Measurements from ENCODE around the gene TCF7L1.
"Not testable (repeated sequence)": the region's sequence is repeated elsewhere in the genome, so short reads cannot be mapped to it uniquely, and the experiment has no call there.

TCF7L1 gene

GRCh38 chr2:85132834-85133637 is at the start of gene TCF7L1:
Gene TCF7L1 (plus strand): TSS chr2:85133392. CDS start chr2:85133685, 293 bp downstream.
- peak in 1 of 3 donors; percentile 6 for DNase-seq (ENCODE audit: low read depth in 3 of 3, low spot score in 1 of 3)

GRCh38 chr2:85085563-85085962 is 47.6 kb upstream of the TCF7L1 start:
- DNase-seq (ENCODE audit: low read depth in 3 of 3, low spot score in 1 of 3) = no peak

- DNase-seq (ENCODE audit: low read depth in 3 of 3, low spot score in 1 of 3) = no peak
Observed at GRCh38 chr2:85087541-85087940, 45.7 kb upstream of the TCF7L1 start.

- DNase-seq (ENCODE audit: low read depth in 3 of 3, low spot score in 1 of 3) = no peak
Observed at GRCh38 chr2:85088921-85089320, 44.3 kb upstream of the TCF7L1 start.

- no peak for DNase-seq (ENCODE audit: low read depth in 3 of 3, low spot score in 1 of 3)
Observed at GRCh38 chr2:85089585-85089984, 43.6 kb upstream of the TCF7L1 start.

GRCh38 chr2:85091838-85092237 is 41.4 kb upstream of the TCF7L1 start:
- DNase-seq (ENCODE audit: low read depth in 3 of 3, low spot score in 1 of 3) = no peak

GRCh38 chr2:85095094-85095493 is 38.1 kb upstream of the TCF7L1 start:
- DNase-seq (ENCODE audit: low read depth in 3 of 3, low spot score in 1 of 3) = no peak

GRCh38 chr2:85096616-85097015 is 36.6 kb upstream of the TCF7L1 start:
- no peak for DNase-seq (ENCODE audit: low read depth in 3 of 3, low spot score in 1 of 3)

- DNase-seq (ENCODE audit: low read depth in 3 of 3, low spot score in 1 of 3) = no peak
Observed at GRCh38 chr2:85104228-85104627, 29.0 kb upstream of the TCF7L1 start.

- no peak for DNase-seq (ENCODE audit: low read depth in 3 of 3, low spot score in 1 of 3)
Observed at GRCh38 chr2:85106489-85107180, 26.6 kb upstream of the TCF7L1 start.

- no peak for DNase-seq (ENCODE audit: low read depth in 3 of 3, low spot score in 1 of 3)
Observed at GRCh38 chr2:85110991-85111560, 22.1 kb upstream of the TCF7L1 start.

- DNase-seq (ENCODE audit: low read depth in 3 of 3, low spot score in 1 of 3) = no peak
Observed at GRCh38 chr2:85111819-85112281, 21.3 kb upstream of the TCF7L1 start.

GRCh38 chr2:85112906-85113625 is 20.1 kb upstream of the TCF7L1 start:
- DNase-seq (ENCODE audit: low read depth in 3 of 3, low spot score in 1 of 3) = no peak

- no peak for DNase-seq (ENCODE audit: low read depth in 3 of 3, low spot score in 1 of 3)
Observed at GRCh38 chr2:85114586-85115330, 18.4 kb upstream of the TCF7L1 start.

GRCh38 chr2:85116207-85116606 is 17.0 kb upstream of the TCF7L1 start:
- no peak for DNase-seq (ENCODE audit: low read depth in 3 of 3, low spot score in 1 of 3)

- DNase-seq (ENCODE audit: low read depth in 3 of 3, low spot score in 1 of 3) = no peak
Observed at GRCh38 chr2:85119900-85120299, 13.3 kb upstream of the TCF7L1 start.

- no peak for DNase-seq (ENCODE audit: low read depth in 3 of 3, low spot score in 1 of 3)
Observed at GRCh38 chr2:85120363-85120762, 12.8 kb upstream of the TCF7L1 start.

GRCh38 chr2:85126462-85126861 is 6.7 kb upstream of the TCF7L1 start:
- not testable (repeated sequence) for DNase-seq (ENCODE audit: low read depth in 3 of 3, low spot score in 1 of 3)

- no peak for DNase-seq (ENCODE audit: low read depth in 3 of 3, low spot score in 1 of 3)
Observed at GRCh38 chr2:85129861-85130260, 3.3 kb upstream of the TCF7L1 start.

GRCh38 chr2:85130407-85130806 is 2.8 kb upstream of the TCF7L1 start:
- DNase-seq (ENCODE audit: low read depth in 3 of 3, low spot score in 1 of 3) = no peak

GRCh38 chr2:85131116-85131515 is 2.1 kb upstream of the TCF7L1 start:
- DNase-seq (ENCODE audit: low read depth in 3 of 3, low spot score in 1 of 3) = no peak
